Fibroblast of skin of scalp (primary cell): ENCODE results near the gene ATXN1.

Experiments
- DNase-seq: peaks from one replicate; pipeline ENCODE4 v3.0.0-alpha.2; 2013

The ATXN1 gene

GRCh38 chr6:16671302-16672289 is 89.7 kb downstream of the ATXN1 start:
- no peak for DNase-seq

GRCh38 chr6:16670617-16671051 is 90.6 kb downstream of the ATXN1 start:
- no peak for DNase-seq

- no peak for DNase-seq
Observed at GRCh38 chr6:16670183-16670582, 91.1 kb downstream of the ATXN1 start.

GRCh38 chr6:16669227-16669626 is 92.0 kb downstream of the ATXN1 start:
- peak; percentile 46 for DNase-seq

- DNase-seq: no peak
Observed at GRCh38 chr6:16667509-16667908, 93.8 kb downstream of the ATXN1 start.

- no peak for DNase-seq
Observed at GRCh38 chr6:16665992-16666391, 95.3 kb downstream of the ATXN1 start.

GRCh38 chr6:16665182-16665581 is 96.1 kb downstream of the ATXN1 start:
- no peak for DNase-seq

GRCh38 chr6:16663901-16664300 is 97.4 kb downstream of the ATXN1 start:
- peak; percentile 53 for DNase-seq

GRCh38 chr6:16660157-16660497 is 101.1 kb downstream of the ATXN1 start:
- DNase-seq: no peak

- no peak for DNase-seq
Observed at GRCh38 chr6:16659466-16660156, 101.6 kb downstream of the ATXN1 start.

GRCh38 chr6:16658348-16659034 is 102.8 kb downstream of the ATXN1 start:
- no peak for DNase-seq

GRCh38 chr6:16657768-16658167 is 103.5 kb downstream of the ATXN1 start:
- DNase-seq: no peak

GRCh38 chr6:16656451-16656850 is 104.8 kb downstream of the ATXN1 start:
- DNase-seq: no peak

GRCh38 chr6:16654701-16655100 is 106.6 kb downstream of the ATXN1 start:
- DNase-seq: no peak

GRCh38 chr6:16653226-16653625 is 108.0 kb downstream of the ATXN1 start:
- no peak for DNase-seq

GRCh38 chr6:16651871-16652270 is 109.4 kb downstream of the ATXN1 start:
- no peak for DNase-seq

GRCh38 chr6:16649890-16650289 is 111.4 kb downstream of the ATXN1 start:
- no peak for DNase-seq

- peak; percentile 47 for DNase-seq
Observed at GRCh38 chr6:16649241-16649640, 112.0 kb downstream of the ATXN1 start.

- no peak for DNase-seq
Observed at GRCh38 chr6:16648003-16648402, 113.3 kb downstream of the ATXN1 start.

GRCh38 chr6:16647422-16647821 is 113.8 kb downstream of the ATXN1 start:
- no peak for DNase-seq

GRCh38 chr6:16644540-16645250 is 116.6 kb downstream of the ATXN1 start:
- no peak for DNase-seq

- DNase-seq: peak; percentile 81
Observed at GRCh38 chr6:16639684-16640480, 121.4 kb downstream of the ATXN1 start.
